ENCODE results near the gene SLC44A5.
"Not testable (repeated sequence)": the region's sequence is repeated elsewhere in the genome, so short reads cannot be mapped to it uniquely, and the experiment has no call there.

The SLC44A5 gene

DNA sequence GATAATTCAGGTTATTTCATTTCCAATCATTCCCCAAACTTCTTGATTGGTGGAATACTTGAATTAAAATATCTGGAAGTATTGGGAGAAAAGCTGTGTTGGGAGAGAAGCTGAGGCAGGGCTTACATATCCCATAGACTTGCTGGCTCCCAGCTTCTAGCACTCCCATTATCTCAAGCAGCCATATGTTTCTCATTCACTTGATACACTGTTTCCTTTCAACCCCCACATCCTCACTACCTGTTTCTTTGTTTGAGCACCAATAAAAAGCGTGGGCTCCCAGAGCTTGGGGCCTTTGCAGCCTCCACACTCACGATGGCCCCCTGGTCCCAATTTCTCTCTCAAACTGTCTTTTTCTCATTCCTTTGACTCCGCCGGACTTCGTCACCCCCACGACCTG lies 256.6 kb downstream of the SLC44A5 start:
- not testable (repeated sequence) for DNase-seq

DNA sequence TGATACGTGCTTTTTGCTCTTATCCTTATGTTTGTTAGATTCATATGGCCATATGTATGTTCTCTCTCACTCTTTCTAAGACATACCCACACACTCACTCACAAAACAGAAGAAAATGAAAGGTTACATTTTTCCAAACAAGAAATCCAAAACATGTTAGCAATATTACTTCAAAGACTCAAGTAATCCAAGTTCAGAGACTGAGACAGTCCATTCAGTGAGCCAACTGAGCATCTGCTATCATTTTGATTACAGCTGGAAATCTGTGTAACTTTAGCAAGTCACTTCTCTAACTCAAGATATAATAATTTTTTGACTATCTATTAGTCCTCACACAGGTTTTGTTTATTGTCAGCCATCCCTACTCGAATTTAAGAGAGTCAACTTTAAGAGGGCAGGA lies 257.9 kb downstream of the SLC44A5 start:
- no peak for DNase-seq

- DNase-seq = no peak
Measured at GRCh38 chr1:75345538-75346292, 265.2 kb downstream of the SLC44A5 start.

GRCh38 chr1:75342786-75343185 lies 268.1 kb downstream of the SLC44A5 start:
- peak; percentile 76 for DNase-seq

GRCh38 chr1:75341537-75341936 lies 269.4 kb downstream of the SLC44A5 start:
- no peak for DNase-seq

- DNase-seq = peak; percentile 82
Measured at GRCh38 chr1:75338616-75339483, 272.1 kb downstream of the SLC44A5 start.

- DNase-seq = no peak
Measured at GRCh38 chr1:75334876-75335389, 276.0 kb downstream of the SLC44A5 start.

- no peak for DNase-seq
Measured at GRCh38 chr1:75330624-75331023, 280.3 kb downstream of the SLC44A5 start.

DNA sequence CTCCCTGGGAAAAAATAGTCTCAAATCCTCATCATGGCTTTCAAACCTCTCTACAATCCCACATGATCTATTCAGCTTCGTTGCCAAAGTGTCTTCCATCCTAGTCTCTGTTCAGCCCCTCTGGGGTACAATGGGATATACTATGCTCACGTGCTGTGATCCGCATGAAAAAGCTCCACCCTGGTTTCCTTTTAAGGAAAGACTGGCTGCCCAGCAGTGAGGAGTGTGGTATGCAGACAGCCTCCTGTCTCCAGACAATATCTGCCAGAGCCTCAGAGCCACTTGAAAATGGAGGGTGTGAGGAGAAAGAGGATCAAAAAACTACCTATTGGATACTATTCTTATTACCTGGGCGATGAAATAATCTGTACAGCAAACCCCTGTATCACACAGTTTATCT lies 282.2 kb downstream of the SLC44A5 start:
- no peak for DNase-seq

DNA sequence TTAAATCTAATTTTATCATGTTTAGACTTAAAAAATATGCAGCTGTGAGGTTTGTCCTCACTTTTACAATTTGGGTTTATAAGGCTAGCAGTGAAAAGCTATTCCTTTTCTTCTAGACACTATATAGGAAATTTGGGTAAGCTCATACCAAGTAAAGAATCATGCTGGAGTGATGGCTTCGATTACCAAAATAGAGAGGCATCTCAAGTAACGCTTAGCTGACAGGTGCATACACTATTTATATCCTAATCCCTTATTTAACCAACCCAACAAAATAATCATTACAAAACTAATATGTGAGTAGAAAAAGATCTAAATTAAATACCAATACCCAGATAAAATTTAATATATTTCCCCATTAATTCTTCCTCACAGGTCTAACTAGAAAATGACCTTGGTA lies 283.5 kb downstream of the SLC44A5 start:
- DNase-seq = no peak

DNA sequence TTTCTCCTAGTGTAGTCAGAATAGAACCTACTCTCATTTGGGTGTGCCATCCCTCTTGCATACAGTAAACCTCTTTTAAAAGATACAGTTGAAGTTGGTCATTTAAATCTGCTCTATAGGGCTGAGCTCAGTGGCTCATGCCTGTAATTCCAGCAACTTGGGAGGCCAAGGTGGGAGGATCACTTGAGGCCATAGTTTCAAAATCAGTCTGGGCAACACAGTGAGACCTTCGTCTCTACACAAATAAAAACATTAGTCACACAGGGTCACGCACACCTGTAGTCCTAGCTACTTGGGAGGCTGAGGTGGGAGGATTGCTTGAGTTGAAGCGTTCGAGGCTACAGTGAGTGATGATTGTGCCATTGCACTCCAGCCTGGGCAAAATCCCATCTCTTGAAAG lies 292.9 kb downstream of the SLC44A5 start:
- no peak for DNase-seq

DNA sequence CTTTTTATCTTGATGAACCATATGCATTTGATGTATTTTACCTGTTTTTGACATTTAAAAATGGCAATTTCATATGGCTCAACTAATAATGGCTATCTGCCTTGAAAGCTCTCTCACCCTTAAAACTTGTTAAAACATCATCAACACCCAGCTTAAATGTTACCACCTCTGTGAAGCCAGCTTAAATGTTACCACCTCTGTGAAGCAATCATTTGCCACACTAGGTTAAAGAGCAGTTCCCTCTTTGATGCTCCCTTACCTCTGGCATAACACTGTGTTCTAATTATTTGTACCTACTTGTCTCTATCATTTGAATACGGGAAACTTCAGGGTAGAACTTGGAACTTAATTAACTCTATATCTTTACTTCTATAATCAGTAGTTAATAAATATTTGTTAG lies 294.7 kb downstream of the SLC44A5 start:
- no peak for DNase-seq

GRCh38 chr1:75312620-75313019 lies 298.3 kb downstream of the SLC44A5 start:
- no peak for DNase-seq

GRCh38 chr1:75310067-75310466 lies 300.8 kb downstream of the SLC44A5 start:
- DNase-seq = no peak

DNA sequence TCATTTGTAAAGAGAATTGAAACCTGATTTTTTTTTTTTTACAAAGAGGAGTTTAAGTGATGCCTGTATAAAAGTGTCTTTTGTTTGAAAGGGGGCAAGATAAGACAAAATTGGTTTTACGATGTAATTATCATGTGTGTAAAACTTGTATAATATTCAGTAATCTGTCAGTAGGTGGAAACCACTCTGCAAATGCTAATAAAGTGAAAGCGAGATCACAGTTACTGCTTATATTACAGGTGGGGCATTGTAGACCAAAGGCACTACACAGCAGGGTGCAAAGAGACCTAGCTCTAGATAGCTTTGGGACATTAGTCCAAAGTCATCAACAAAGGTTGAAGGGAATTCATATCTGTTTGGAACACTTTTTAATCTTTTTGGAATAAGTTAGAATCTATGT lies 302.5 kb downstream of the SLC44A5 start:
- DNase-seq = no peak

DNA sequence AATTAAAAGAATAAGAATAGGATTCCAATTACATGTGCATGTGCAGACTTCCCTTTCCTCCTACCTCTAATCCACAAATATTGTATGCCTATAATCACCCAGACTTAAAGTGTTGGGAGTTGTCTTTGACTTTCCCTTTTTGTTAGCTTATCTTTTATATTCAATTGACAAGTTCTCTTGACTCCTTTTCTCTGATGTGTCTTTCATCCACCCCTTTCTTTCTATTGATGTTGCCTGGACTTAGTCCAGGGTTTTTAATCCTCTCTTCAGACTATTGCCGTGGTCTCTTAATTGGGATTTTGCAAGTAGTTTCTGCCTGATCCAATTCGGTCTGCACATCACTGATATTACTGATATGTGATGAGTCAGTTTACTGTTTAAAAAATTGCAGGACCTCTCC lies 305.9 kb downstream of the SLC44A5 start:
- DNase-seq = no peak

DNA sequence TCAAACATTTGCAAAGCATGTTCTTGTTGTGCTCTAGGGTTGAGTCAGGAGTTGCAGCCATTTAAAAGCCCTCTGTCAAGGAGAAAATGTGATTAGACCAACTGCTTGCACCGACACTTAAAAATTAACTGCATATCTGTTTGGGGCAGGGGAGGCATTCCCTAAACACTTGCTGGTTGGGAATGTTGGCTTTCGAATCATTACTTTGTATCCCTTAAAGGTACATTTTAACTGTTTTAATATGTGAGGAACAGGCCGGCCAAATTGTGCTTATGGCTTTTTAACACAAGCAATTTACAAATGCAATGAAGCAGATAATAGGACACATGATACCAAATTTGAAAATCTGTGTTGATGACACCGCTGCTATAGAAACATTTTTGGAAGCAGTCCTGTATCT lies 317.6 kb downstream of the SLC44A5 start:
- no peak for DNase-seq

GRCh38 chr1:75292013-75292412 lies 318.9 kb downstream of the SLC44A5 start:
- DNase-seq = no peak

GRCh38 chr1:75276385-75276784 lies 334.5 kb downstream of the SLC44A5 start:
- no peak for DNase-seq

GRCh38 chr1:75275631-75276030 lies 335.3 kb downstream of the SLC44A5 start:
- DNase-seq = no peak

DNA sequence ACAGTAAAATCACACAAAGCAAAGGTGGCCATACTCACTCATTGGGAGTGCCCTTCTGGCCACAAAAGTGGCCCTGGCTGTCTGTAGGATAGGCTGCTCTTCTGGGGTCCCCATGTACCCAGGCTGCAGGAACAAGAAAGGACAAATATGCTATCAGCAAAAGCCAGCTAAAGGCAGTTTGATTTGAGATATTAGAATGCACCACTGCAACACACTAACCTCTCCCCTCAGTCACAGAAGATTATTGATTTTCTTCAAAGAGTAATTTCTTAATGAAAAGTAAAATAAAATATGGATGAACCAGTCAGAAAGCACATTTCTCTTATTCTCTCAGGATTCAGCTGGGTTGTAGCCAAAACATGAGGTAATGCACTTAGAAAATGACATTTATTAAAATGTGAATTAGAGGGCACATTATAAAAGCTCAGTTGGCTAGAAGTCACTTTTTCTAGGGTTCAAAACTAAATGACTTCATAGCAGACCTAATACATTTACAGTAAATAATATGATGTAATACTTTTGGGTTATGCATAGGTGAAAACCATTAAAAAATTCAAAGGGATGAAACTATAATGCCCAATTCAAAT lies 335.9 kb downstream of the SLC44A5 start:
- DNase-seq = no peak

GRCh38 chr1:75273110-75273509 lies 337.8 kb downstream of the SLC44A5 start:
- no peak for DNase-seq

DNA sequence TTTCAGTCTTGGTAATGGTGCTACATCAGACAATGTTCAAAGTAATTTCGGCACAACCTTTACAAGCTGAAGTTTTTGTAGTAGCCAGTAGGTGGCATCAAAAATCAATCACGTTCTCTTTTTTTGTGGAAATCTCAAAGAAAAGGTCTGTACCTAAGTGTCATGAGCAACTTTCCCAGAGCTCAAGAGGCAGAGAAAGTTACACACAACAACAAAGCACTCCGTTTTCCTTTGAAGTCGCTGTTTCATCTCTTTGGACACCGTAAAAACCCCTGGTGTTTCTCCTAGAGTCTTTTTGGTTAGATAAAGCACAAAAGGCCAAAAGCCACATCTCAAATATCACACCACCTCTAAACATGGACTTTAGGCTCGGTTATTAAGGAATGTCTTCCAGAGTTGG lies 345.1 kb downstream of the SLC44A5 start:
- peak; percentile 69 for DNase-seq

DNA sequence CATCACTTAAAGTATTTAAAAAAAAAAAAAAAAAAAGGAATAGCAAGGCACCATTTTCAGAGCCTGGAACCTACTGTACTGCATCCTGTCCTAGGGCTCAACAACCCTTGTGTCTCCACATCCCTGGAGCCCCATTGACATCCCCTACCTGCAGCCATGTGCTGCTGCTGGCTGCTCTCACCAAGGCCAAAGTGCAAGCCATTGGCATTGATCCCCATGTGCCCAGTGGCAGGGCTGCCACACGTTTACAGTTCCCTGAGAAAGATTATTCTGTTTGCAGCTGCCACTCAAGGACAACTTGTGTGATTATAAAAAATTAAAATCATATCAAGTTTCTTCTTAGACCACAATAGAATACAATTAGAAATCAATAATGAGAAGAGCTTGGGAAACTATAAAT lies 346.8 kb downstream of the SLC44A5 start:
- DNase-seq = no peak

Data from NCI-H1105 treated with DMSO at 0.1 percent for 48 hours (cell line).